GM13976 (cell line): ENCODE measurements around the gene RAB7A.

Experiments used
- DNase-seq: peaks from one replicate; pipeline ENCODE4 v3.0.0; 2012; ENCODE audit warnings: low spot score
- CTCF ChIP-seq: IDR thresholded peaks from 2 replicates; pipeline ENCODE4 v1.5.1; 2012; ENCODE audit warnings: borderline replicate concordance, mild to moderate bottlenecking; ENCODE audit not compliant: insufficient read depth; ENCODE audit errors: extremely low read depth, missing control alignments, control extremely low read depth
- in situ Hi-C: fragments of 300-500 bp; cut with MboI; formaldehyde crosslinking; loops from one replicate; pipeline ENCODE4 v1.12.0; 2022; ENCODE audit warnings: low sequenced_read_pairs, mixed read lengths, inconsistent platforms; ENCODE audit not compliant: unreplicated experiment

Gene RAB7A

GRCh38 chr3:128726023-128727016 lies at the start of gene RAB7A:
TSS of gene RAB7A (plus strand) at chr3:128726183. CDS start at chr3:128795368, 69,185 bp downstream.
- in situ Hi-C loops: no loop called here

DNA sequence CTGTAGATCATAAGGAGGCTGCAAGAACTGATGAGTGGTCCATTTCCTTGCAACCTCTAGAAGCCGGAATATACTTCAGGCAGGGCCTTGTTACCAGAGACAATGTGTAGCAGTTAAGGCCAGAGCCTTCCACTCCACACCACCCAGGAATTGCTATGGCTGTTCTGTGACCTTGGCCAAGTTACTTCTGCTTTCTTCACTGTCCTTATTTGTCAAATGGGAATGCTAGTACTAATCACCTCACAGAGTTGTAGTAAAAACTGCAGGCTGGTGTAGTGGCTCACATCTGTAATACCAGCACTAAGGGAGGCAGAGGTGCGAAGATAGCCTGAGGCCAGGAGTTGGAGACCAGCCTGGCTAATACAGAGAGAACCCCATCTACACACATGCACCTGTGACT lies 46.6 kb upstream of the RAB7A start:
- no peak for DNase-seq
- no peak for TF ChIP-seq CTCF
- in situ Hi-C loops: no loop called here

More at GRCh38 chr3:128726023-128727016, at the start of gene RAB7A:
- DNase-seq: peak; percentile 97
- TF ChIP-seq CTCF: no peak

- DNase-seq: peak; percentile 98
- peak; percentile 98 for TF ChIP-seq CTCF
- in situ Hi-C loops: loop anchor here (10.0 kb wide), 1 partner anchor 114 kb away; no protein-coding TSS in a partner anchor
Measured at GRCh38 chr3:128680603-128681368, 45.2 kb upstream of the RAB7A start.

GRCh38 chr3:128681369-128681829 lies 44.6 kb upstream of the RAB7A start:
- in situ Hi-C loops: loop anchor here (10.0 kb wide), 1 partner anchor 113 kb away; no protein-coding TSS in a partner anchor
- DNase-seq: no peak
- TF ChIP-seq CTCF: no peak

- DNase-seq: no peak
- TF ChIP-seq CTCF: no peak
- in situ Hi-C loops: loop anchor here (10.0 kb wide), 1 partner anchor 111 kb away; no protein-coding TSS in a partner anchor
Measured at GRCh38 chr3:128683957-128684356, 42.0 kb upstream of the RAB7A start.
